Lung (tissue), 16 donors: ENCODE results near the gene VASP. TPM values are rescaled to one million over a fixed set of nuclear protein-coding genes. Genes with fewer than 3 reads are reported as not detected.
A peak's percentile ranks its signal among the peaks of the same experiment; 100 is the strongest.

Experiments used
- ATAC-seq: fragments of 200-7000 bp; cut with Tn5 transposase; one replicate; pipeline ENCODE4 v1.9.1; 2020; ENCODE audit warnings: moderate number of reproducible peaks; ENCODE audit not compliant: insufficient read depth, low FRiP score
- DNase-seq, 3 donors: peaks; one replicate each; pipeline ENCODE4 v3.0.0-alpha.2; 2013 to 2017
- H3K27ac ChIP-seq, 2 donors: one replicate each; pipeline ENCODE4 v1.5.1; 2013; ENCODE audit warnings: mild to moderate bottlenecking in 2 of 2, moderate library complexity in 2 of 2, control low read depth in 1 of 2, inconsistent platforms in 1 of 2, low read depth in 1 of 2, low read length in 1 of 2
- H3K27me3 ChIP-seq, 3 donors: one replicate each; pipeline ENCODE4 v1.5.1; 2013; ENCODE audit warnings: low read length in 2 of 3; ENCODE audit not compliant: control insufficient read depth in 3 of 3, insufficient read depth in 3 of 3
- H3K36me3 ChIP-seq, 4 donors: one replicate each; pipeline ENCODE4 v1.5.1; 2013; ENCODE audit warnings: low read length in 4 of 4, mild to moderate bottlenecking in 1 of 4, moderate library complexity in 1 of 4; ENCODE audit not compliant: control insufficient read depth in 4 of 4, insufficient read depth in 4 of 4
- H3K4me1 ChIP-seq, 5 donors: one replicate each; pipeline ENCODE4 v1.5.1; 2013; ENCODE audit warnings: low read length in 5 of 5, mild to moderate bottlenecking in 2 of 5, moderate library complexity in 1 of 5; ENCODE audit not compliant: control insufficient read depth in 5 of 5, insufficient read depth in 5 of 5
- H3K4me3 ChIP-seq: one replicate; pipeline ENCODE4 v1.5.1; 2013; ENCODE audit warnings: mild to moderate bottlenecking, control low read depth, moderate library complexity
- H3K9ac ChIP-seq, 2 donors: one replicate each; pipeline ENCODE4 v1.5.1; 2013; ENCODE audit warnings: low read length in 2 of 2, control low read depth in 1 of 2; ENCODE audit not compliant: insufficient read depth in 1 of 2
- H3K9me3 ChIP-seq, 4 donors: one replicate each; pipeline ENCODE4 v1.5.1; 2013; ENCODE audit warnings: low read length in 3 of 4, mild to moderate bottlenecking in 1 of 4, moderate library complexity in 1 of 4; ENCODE audit not compliant: control insufficient read depth in 4 of 4, insufficient read depth in 3 of 4
- WGBS, 2 donors: extraction: QIAGEN DNeasy Blood & Tissue Kit; methylation state at CpG; one replicate each; pipeline ENCODE4 v1.1.7; 2013; 5-methylcytosine and 5-hydroxymethylcytosine counted together
- long read RNA-seq, 5 donors: transcript quantifications; one replicate each; lab custom pipeline, GENCODE V29; 2026
- polyA plus RNA-seq, 2 donors: library from polyadenylated mRNA; stranded (reverse); fragments of 200-250 nt; gene quantifications; one replicate each; pipeline ENCODE4 v1.2.1, GENCODE V29; 2013
- total RNA-seq, 2 donors: library from RNA; depleted of rRNA in 1 of 2; stranded (reverse); fragments of >200 nt in 1 of 2; gene quantifications; one replicate each; pipeline ENCODE4 v1.2.1, GENCODE V29; 2014 to 2021
- TF ChIP-seq, protein P1 (sequence below): IDR thresholded peaks from 2 replicates; pipeline ENCODE4 v1.5.1; 2012; ENCODE audit warnings: mild to moderate bottlenecking; ENCODE audit errors: control extremely low read depth, extremely low read depth
- donor health status: control.
- donor health status: control.
- donor health status: Bipolar disorder and iron deficiency.
- donor health status: healthy.
- donor health status: DM: yes; HTN: yes; CAD: no.

VASP gene
- total RNA-seq (100 to 1,000 TPM in 1 of 2 donors, 10 to 100 TPM in 1; 49.1 to 211 TPM), polyA plus RNA-seq (100 to 1,000 TPM; 129 to 237 TPM)
- long read RNA-seq, donor 1, partial matches to known transcripts = 7 of 9 reads
- long read RNA-seq, donor 1, other reads (novel, unspliced or antisense) = 0 of 9 reads
- long read RNA-seq, donor 2, partial matches to known transcripts = 0 of 1 reads
- long read RNA-seq, donor 2, other reads (novel, unspliced or antisense) = 0 of 1 reads
- long read RNA-seq, donor 3, partial matches to known transcripts = 11 of 15 reads
- long read RNA-seq, donor 3, other reads (novel, unspliced or antisense) = 0 of 15 reads
- long read RNA-seq, donor 4, partial matches to known transcripts = 11 of 13 reads
- long read RNA-seq, donor 4, other reads (novel, unspliced or antisense) = 0 of 13 reads
- long read RNA-seq, donor 5, transcript VASP-201 (13 exons, 2,305 nt) = major isoform, 7 of 21 reads
- long read RNA-seq, donor 5, partial matches to known transcripts = 12 of 21 reads
- long read RNA-seq, donor 5, other reads (novel, unspliced or antisense) = 0 of 21 reads

DNA sequence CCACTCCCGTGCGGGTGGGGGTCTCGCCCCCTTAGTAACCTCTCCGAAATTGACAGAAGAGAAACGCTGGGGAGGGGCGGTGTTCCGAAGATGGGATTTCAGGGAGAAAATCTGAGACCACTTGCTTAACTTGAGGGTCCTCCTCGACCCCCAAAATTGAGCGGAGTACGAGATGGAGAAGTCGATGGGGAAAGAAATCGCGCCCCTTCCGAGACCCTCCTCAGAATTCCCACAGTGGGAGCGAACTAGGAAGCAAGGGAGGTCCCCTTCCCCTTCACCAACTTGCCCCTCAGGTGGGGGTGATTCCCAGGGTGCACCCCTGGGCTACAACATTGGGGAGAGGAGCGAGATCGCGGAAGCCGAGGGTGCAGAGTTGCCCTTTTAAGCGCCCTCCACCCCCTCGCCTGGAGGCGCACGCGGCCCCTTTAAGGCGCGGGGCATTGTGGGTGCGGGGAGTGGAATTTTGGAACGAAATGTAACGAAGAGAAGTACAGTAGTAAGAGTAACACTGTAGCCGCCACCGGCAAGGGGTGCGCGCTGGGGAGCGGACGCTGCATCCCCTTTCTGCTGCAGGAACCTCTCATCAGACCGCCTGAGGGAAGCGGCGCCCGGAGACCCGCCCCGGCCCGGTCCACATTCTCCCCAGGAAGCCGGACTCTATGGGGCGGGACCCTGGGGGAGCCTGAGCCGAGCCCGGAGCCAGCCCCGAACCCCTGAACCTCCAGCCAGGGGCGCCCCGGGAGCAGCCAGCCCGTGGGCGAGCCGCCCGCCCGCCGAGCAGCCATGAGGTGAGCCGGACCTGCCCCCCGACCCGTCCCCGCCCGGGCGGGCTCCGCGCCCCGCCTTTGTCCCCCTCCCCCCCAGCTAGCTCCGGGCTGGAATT lies at the start of gene VASP:
VASP (plus strand) TSS at position 491 of the 883 bp plus-strand sequence; CDS start at position 784, 293 bp downstream.
- Histone ChIP-seq H3K9ac (peak within 1 kb of the TSS; percentile 68 to 77), H3K9me3 (no peaks in the 10 kb centered on the region), H3K4me3 (peak within 1 kb of the TSS; percentile 85), H3K36me3 (no peaks in the 10 kb centered on the region), H3K27ac (peak within 1 kb of the TSS; percentile 94 to 95), H3K4me1 (peaks cover 3 to 16% (median 6%) of the 10 kb centered on the region in 5 donors), H3K27me3 (peaks cover 0 to 3% (median 0%) of the 10 kb centered on the region in 3 donors)
- 0% methylated on average over 55 to 65 of the region's 65 CpGs for WGBS, 2 donors
- TF ChIP-seq, protein P1, sequence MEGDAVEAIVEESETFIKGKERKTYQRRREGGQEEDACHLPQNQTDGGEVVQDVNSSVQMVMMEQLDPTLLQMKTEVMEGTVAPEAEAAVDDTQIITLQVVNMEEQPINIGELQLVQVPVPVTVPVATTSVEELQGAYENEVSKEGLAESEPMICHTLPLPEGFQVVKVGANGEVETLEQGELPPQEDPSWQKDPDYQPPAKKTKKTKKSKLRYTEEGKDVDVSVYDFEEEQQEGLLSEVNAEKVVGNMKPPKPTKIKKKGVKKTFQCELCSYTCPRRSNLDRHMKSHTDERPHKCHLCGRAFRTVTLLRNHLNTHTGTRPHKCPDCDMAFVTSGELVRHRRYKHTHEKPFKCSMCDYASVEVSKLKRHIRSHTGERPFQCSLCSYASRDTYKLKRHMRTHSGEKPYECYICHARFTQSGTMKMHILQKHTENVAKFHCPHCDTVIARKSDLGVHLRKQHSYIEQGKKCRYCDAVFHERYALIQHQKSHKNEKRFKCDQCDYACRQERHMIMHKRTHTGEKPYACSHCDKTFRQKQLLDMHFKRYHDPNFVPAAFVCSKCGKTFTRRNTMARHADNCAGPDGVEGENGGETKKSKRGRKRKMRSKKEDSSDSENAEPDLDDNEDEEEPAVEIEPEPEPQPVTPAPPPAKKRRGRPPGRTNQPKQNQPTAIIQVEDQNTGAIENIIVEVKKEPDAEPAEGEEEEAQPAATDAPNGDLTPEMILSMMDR = peak; percentile 33
- ATAC-seq (peak; percentile 82), DNase-seq (peak; percentile 88 to 90 (median 89))

DNA sequence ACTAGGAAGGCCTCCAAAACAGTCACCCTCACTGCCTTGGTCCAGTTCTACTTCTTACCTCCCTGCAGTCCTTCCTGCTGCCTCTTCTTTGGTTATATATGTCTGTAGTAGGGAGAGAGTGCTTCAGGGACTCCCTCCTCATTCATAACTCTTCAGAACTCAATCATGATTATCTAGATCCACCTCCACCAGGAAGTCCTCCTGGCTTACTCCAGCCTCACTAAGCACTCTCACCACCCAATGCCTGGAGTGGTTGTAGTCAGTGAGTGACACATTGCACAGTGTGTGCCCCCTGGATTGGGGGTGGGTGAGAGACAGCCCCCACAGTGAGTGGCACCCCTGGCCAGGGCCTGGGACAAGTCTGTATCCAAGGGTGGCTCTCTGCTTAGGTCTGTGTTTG lies 49.5 kb upstream of the VASP start:
- TF ChIP-seq, protein P1 = no peak
- ATAC-seq = no peak
- no peaks in the 10 kb centered on the region for H3K36me3 ChIP-seq
- DNase-seq = no peak
- H3K27me3 ChIP-seq = no peaks in the 10 kb centered on the region
- H3K4me1 ChIP-seq = peaks cover 0 to 15% (median 5%) of the 10 kb centered on the region in 5 donors
- H3K27ac ChIP-seq = no peak overlapping the region
- H3K9ac ChIP-seq = no peak overlapping the region
- H3K4me3 ChIP-seq = no peak overlapping the region
- no peaks in the 10 kb centered on the region for H3K9me3 ChIP-seq

DNA sequence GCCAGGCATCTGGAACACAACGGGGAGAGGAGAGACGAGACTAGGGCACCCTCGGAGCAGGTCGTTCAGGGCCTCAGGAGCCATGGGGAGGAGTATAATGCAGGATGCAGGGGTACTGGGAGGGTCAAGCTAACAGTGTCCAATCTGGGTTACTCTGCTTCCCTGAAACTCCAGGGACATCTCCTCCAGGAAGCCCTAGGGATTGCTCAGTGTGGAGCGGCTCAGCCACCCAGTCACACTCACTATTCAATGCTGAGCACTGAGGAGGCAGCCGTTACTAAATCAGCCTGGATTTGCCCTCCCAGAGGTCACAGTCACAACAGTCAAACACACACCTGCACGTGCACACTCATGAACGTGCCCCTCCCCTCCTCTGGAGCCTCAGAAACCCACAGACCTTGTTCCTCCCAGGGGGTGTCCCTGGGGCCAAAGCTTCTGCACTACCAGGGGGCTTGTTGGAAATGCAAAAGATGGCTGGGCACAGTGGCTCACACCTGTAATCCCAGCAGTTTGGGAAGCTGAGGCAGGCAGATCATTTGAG lies 46.4 kb upstream of the VASP start:
- Histone ChIP-seq H3K4me1 (peaks cover 0 to 6% (median 0%) of the 10 kb centered on the region in 5 donors), H3K27me3 (peaks cover 0 to 7% (median 2%) of the 10 kb centered on the region in 3 donors), H3K36me3 (no peaks in the 10 kb centered on the region), H3K9me3 (no peaks in the 10 kb centered on the region), H3K4me3 (no peak overlapping the region), H3K27ac (no peak overlapping the region), H3K9ac (no peak overlapping the region)
- TF ChIP-seq, protein P1 = no peak
- WGBS, 2 donors = 56 to 61% methylated on average over 8 of the region's 8 CpGs
- ATAC-seq (no peak), DNase-seq (no peak)
